CD14-positive monocyte (primary cell): ENCODE data around the gene ARFGEF3. TPM values are rescaled to one million over a fixed set of nuclear protein-coding genes. Genes with fewer than 3 reads are reported as not detected.

Experiments used
- DNase-seq, 3 donors: peaks; one replicate each; pipeline ENCODE4 v3.0.0-alpha.2; 2011 to 2022
- H2AFZ ChIP-seq: 2 replicates; pipeline ENCODE4 v1.6.0; 2012; ENCODE audit warnings: mild to moderate bottlenecking, low read depth, low read length, inconsistent platforms; ENCODE audit not compliant: insufficient read depth, poor library complexity, severe bottlenecking
- H3K27ac ChIP-seq, 2 donors: 1 replicate in 1 of 2; 2 replicates in 1 of 2; pipeline ENCODE4 v1.5.1; 2012 to 2013; ENCODE audit warnings: low read length in 2 of 2, control low read depth in 1 of 2, inconsistent platforms in 1 of 2, low read depth in 1 of 2, mild to moderate bottlenecking in 1 of 2
- H3K27me3 ChIP-seq, 2 donors: one replicate each; pipeline versions ENCODE4 v1.6.0 to v1.6.1; 2011 to 2013; ENCODE audit warnings: low read length in 2 of 2; ENCODE audit not compliant: control insufficient read depth in 2 of 2, insufficient read depth in 2 of 2
- H3K36me3 ChIP-seq, 2 donors: replicated peaks in 1 of 2; 1 replicate in 1 of 2; 2 replicates in 1 of 2; pipeline versions ENCODE4 v1.5.1 to v1.6.1; 2012 to 2013; ENCODE audit warnings: low read length in 2 of 2, control low read depth in 1 of 2, inconsistent platforms in 1 of 2, mild to moderate bottlenecking in 1 of 2; ENCODE audit not compliant: insufficient read depth in 2 of 2, control insufficient read depth in 1 of 2
- H3K4me1 ChIP-seq, 2 donors: 1 replicate in 1 of 2; 2 replicates in 1 of 2; pipeline versions ENCODE4 v1.5.1 to v1.6.1; 2012 to 2013; ENCODE audit warnings: low read length in 2 of 2, control low read depth in 1 of 2, inconsistent platforms in 1 of 2, mild to moderate bottlenecking in 1 of 2, moderate library complexity in 1 of 2; ENCODE audit not compliant: insufficient read depth in 2 of 2, control insufficient read depth in 1 of 2
- H3K4me2 ChIP-seq: replicated peaks from 2 replicates; pipeline ENCODE3; 2012; ENCODE audit warnings: low read length, moderate library complexity, mild to moderate bottlenecking; ENCODE audit not compliant: poor library complexity, severe bottlenecking; ENCODE audit errors: extremely low read depth
- H3K4me3 ChIP-seq, 3 experiments: fragments of 200-600 bp in 1 of 3; sonication (generic) in 1 of 3; replicated peaks in 1 of 3; 1 replicate in 2 of 3; 2 replicates in 1 of 3; pipeline ENCODE4 v1.5.1; 2011 to 2013; ENCODE audit warnings: low read length in 3 of 3, mild to moderate bottlenecking in 3 of 3, control low read depth in 2 of 3, low read depth in 2 of 3, inconsistent platforms in 1 of 3, moderate library complexity in 1 of 3
- H3K79me2 ChIP-seq: 2 replicates; pipeline ENCODE4 v1.6.0; 2012; ENCODE audit warnings: mild to moderate bottlenecking, control low read depth, inconsistent platforms, low read length, moderate library complexity; ENCODE audit not compliant: insufficient read depth
- H3K9ac ChIP-seq: 2 replicates; pipeline ENCODE4 v1.6.0; 2017; ENCODE audit warnings: low read length, mild to moderate bottlenecking; ENCODE audit not compliant: insufficient read depth, poor library complexity, severe bottlenecking
- H3K9me3 ChIP-seq, 2 donors: replicated peaks in 1 of 2; 1 replicate in 1 of 2; 2 replicates in 1 of 2; pipeline versions ENCODE4 v1.5.1 to v1.6.1; 2012 to 2013; ENCODE audit warnings: low read length in 2 of 2, control low read depth in 1 of 2; ENCODE audit not compliant: control insufficient read depth in 1 of 2, insufficient read depth in 1 of 2
- H4K20me1 ChIP-seq: 2 replicates; pipeline ENCODE4 v1.6.0; 2012; ENCODE audit warnings: mild to moderate bottlenecking, low read length, control low read depth, moderate library complexity; ENCODE audit not compliant: insufficient read depth
- H3K27ac Mint-ChIP-seq, 7 donors: one replicate each; pipeline ENCODE4 v1.8.0; 2020; ENCODE audit warnings: mild to moderate bottlenecking in 7 of 7, mixed read lengths in 7 of 7, moderate library complexity in 6 of 7, inconsistent platforms in 2 of 7
- H3K27me3 Mint-ChIP-seq, 3 donors: one replicate each; pipeline ENCODE4 v1.8.0; 2021 to 2022; ENCODE audit warnings: low read depth in 3 of 3, mild to moderate bottlenecking in 3 of 3, mixed read lengths in 3 of 3, moderate library complexity in 3 of 3, inconsistent platforms in 1 of 3
- H3K36me3 Mint-ChIP-seq, 2 donors: one replicate each; pipeline ENCODE4 v1.8.0; 2020; ENCODE audit warnings: mixed read lengths in 2 of 2, inconsistent platforms in 1 of 2, mild to moderate bottlenecking in 1 of 2
- H3K4me1 Mint-ChIP-seq: one replicate; pipeline ENCODE4 v1.8.0; 2020; ENCODE audit warnings: mild to moderate bottlenecking, mixed read lengths
- H3K4me3 Mint-ChIP-seq, 2 donors: one replicate each; pipeline ENCODE4 v1.8.0; 2020; ENCODE audit warnings: mild to moderate bottlenecking in 2 of 2, mixed read lengths in 2 of 2, moderate library complexity in 1 of 2
- H3K9me3 Mint-ChIP-seq, 7 donors: one replicate each; pipeline ENCODE4 v1.8.0; 2020 to 2022; ENCODE audit warnings: mixed read lengths in 7 of 7, mild to moderate bottlenecking in 6 of 7, moderate library complexity in 6 of 7, inconsistent platforms in 2 of 7
- CTCF ChIP-seq: fragments of 200-600 bp; IDR thresholded peaks from one replicate; pipeline ENCODE4 v1.8.0; 2022; ENCODE audit warnings: antibody characterized with exemption, mild to moderate bottlenecking
- WGBS: methylation state at CpG from one replicate; pipeline ENCODE4 v1.1.5; 2013; ENCODE audit warnings: missing lambda C conversion rate; ENCODE audit not compliant: insufficient coverage; 5-methylcytosine and 5-hydroxymethylcytosine counted together
- intact Hi-C, 2 donors: fragments of 100-400 bp; cut with micrococcal nuclease; formaldehyde crosslinking; loops; one replicate each; pipeline versions ENCODE4 v1.15.0 to v1.15.1; 2023
- polyA plus RNA-seq, 3 donors: library from polyadenylated mRNA; depleted of rRNA in 1 of 3; unstranded in 2 of 3; stranded (reverse) in 1 of 3; fragments of 300-500 nt in 2 of 3; fragments of >200 nt in 1 of 3; fragmentation: Illumina TruSeq in 2 of 3; gene quantifications; 1 replicate in 2 of 3; 2 replicates in 1 of 3; pipeline ENCODE4 v1.2.3, GENCODE V29; 2012 to 2021

The ARFGEF3 gene
- polyA plus RNA-seq, 3 donors = not detected

- intact Hi-C loops = no loop called here
- H3K9me3 ChIP-seq = no peaks in the 10 kb centered on the region
- no peak overlapping the region for H3K4me3 ChIP-seq
- Mint-ChIP-seq H3K27me3 (peaks cover 2 to 6% (median 4%) of the 10 kb centered on the region in 3 donors), H3K36me3 (no peaks in the 10 kb centered on the region), H3K9me3 (peaks cover 0 to 11% (median 3%) of the 10 kb centered on the region in 7 donors), H3K27ac (no peak overlapping the region), H3K4me3 (no peak overlapping the region), H3K4me1 (no peaks in the 10 kb centered on the region)
- no peaks in the 10 kb centered on the region for H4K20me1 ChIP-seq
- no peaks in the 10 kb centered on the region for H3K27me3 ChIP-seq
- no peaks in the 10 kb centered on the region for H3K36me3 ChIP-seq
- no peaks in the 10 kb centered on the region for H3K79me2 ChIP-seq
- H3K27ac ChIP-seq = no peak overlapping the region
- H2AFZ ChIP-seq = no peak overlapping the region
- H3K9ac ChIP-seq = no peak overlapping the region
- no peak overlapping the region for H3K4me2 ChIP-seq
- DNase-seq = no peak
- no CpG with 5 or more reads among the region's 2 CpGs for WGBS
- no peak for TF ChIP-seq CTCF
- H3K4me1 ChIP-seq = no peaks in the 10 kb centered on the region
Measured at GRCh38 chr6:138203315-138203714, 41.6 kb downstream of the ARFGEF3 start.

GRCh38 chr6:138204303-138204702 is 42.6 kb downstream of the ARFGEF3 start:
- Histone ChIP-seq H3K36me3 (no peaks in the 10 kb centered on the region), H3K4me3 (no peak overlapping the region), H4K20me1 (no peaks in the 10 kb centered on the region), H2AFZ (no peak overlapping the region), H3K9me3 (no peaks in the 10 kb centered on the region), H3K27ac (no peak overlapping the region), H3K4me2 (no peak overlapping the region), H3K9ac (no peak overlapping the region), H3K27me3 (no peaks in the 10 kb centered on the region), H3K4me1 (no peaks in the 10 kb centered on the region), H3K79me2 (no peaks in the 10 kb centered on the region)
- Mint-ChIP-seq H3K27ac (no peak overlapping the region), H3K36me3 (no peaks in the 10 kb centered on the region), H3K4me1 (no peaks in the 10 kb centered on the region), H3K4me3 (no peak overlapping the region), H3K9me3 (peaks cover 0 to 11% (median 3%) of the 10 kb centered on the region in 7 donors), H3K27me3 (peaks cover 2 to 4% (median 4%) of the 10 kb centered on the region in 3 donors)
- TF ChIP-seq CTCF = no peak
- DNase-seq = no peak
- intact Hi-C loops = no loop called here
